LNCAP (cell line): ENCODE results near the gene FBXL19.

Source experiments
- CTCF ChIP-seq: fragments of 450-650 bp; IDR thresholded peaks from 2 replicates; pipeline ENCODE4 v1.5.1; 2017; ENCODE audit warnings: mild to moderate bottlenecking

The FBXL19 gene

DNA sequence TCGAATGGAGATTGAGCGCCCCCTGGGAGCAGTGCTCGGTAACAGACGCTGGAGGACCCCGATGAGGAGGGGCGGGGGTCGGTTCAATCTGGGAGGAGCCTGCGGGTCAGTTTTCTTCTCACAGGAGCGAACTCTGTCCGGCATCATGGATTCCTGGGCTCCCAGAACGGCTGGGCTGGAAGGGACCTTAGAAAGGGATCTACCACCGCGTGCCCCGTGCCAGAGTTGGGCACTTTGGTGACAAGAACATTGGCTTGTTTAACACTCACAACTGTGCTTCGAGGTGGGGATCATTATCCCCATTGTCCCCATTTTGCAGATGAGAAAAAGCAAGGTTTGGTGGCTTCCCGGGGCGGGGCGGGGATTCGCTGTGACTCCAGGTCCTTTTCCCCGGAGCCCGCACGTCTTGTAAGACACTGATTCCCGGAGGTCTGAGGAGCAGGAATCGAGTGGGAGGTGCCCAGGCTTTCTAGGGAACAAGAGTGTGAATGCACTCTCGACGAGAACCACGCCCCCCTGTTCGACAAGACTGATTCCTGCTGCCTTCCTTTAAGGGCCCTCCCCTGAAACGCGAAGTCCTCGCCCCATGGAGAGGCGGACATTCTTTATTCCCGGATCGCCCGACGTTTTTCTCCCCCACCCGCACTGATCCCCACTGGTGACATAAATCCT, 1.5 kb upstream of the FBXL19 start:
- peak; percentile 85 for TF ChIP-seq CTCF

DNA sequence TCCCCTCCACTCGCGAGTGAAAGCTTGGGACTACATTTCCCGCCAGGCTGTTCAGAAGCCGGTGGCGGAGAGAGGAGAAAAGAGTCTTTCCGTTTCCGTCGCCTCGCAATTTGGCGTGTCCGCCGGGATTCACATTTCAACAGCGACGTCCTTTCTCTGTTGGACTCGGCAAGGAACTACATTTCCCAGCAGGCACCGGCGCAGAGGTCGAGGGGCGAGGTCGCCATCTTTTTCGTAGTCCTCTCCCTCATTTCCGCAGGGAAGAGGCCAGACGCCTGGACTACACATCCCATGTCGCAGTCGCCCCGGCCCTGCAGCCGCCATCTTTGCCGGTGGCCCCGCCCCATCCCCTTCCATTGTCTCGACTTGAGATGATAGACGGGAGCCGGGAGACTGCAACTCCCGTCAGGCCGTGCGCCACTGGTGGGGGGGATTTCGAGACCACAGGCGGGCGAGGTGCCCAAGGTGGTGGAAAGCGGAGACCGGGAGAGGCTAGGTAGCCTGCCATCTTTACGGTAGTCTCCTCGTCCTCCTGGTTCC, 882 bp upstream of the FBXL19 start:
- TF ChIP-seq CTCF: no peak

DNA sequence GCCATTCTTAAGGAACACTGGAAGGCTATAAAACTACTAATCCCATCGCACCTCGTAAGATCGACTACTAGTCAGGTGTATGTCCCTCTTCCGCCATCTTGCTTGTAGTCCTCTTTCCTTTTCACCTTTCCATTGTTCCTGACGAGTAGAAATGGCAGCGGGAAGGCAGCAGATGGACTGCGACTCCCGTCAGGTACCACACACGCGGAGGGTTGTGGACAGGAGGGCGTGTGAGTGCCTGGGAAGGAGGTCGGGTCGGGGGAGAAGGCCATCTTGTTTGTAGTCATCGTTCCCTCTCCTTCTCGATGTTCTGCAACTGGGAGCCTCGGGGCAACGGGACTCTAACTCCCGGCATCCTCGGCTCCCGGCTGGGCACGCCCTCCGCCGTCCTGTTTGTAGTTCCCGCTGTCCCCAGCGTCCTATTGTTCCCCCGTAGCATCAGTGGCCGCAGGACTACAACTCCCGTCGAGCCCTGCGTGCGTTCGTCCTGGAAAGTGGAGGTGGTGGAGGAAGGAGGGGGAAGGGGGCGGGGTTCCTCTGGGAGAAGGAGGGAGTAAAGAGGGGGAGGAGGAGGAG, 324 bp upstream of the FBXL19 start:
- no peak for TF ChIP-seq CTCF

DNA sequence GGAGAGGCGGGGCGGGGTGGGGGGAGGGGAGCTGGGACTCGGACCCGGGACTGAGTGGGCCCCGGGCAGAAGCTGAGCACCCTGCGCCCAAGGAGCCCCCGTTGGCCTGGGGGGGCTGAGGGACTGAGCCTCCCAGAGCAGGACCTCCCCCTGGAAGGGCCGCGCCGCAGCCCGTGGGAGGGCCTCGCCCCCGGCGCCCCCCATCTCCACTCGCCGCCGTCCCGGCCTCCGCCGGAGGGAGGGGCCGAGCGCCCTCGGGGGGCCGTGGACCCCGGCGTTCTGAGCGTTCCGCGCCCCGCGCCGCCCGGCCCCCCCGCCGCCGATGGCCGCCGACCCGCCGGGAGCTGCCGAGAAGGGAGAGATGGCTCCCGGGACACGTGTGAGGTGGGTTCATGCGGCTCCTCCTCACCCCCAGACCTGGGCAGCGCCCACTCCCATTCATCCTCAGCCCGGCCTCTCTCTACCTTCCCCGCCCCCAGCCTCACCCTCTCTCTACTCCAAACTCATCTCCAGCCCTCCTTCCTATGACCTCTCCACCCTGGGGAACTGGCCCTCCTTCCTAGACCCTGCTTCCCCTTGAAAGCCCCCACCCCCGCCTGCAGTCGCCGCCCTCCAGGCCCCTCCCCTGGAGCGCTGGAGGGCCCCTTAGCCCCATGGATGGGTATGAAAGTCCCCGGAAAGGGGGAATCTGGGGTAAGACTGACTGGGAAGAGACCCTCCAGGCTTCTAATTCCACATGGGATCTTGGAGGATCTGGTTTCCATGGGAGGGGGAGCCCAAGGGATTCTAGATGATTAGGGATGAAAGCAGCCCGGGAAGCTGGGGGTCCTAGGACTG, 922 bp downstream of the FBXL19 start:
- TF ChIP-seq CTCF: no peak

GRCh38 chr16:30924913-30925631, 1.7 kb downstream of the FBXL19 start:
- TF ChIP-seq CTCF: no peak

GRCh38 chr16:30925632-30925987, 2.2 kb downstream of the FBXL19 start:
- TF ChIP-seq CTCF: no peak
